Right atrium auricular region (tissue), 2 donors: ENCODE results near the gene MAPK8IP3. TPM values are rescaled to one million over a fixed set of nuclear protein-coding genes. Genes with fewer than 3 reads are reported as not detected.

Experiments used
- DNase-seq: peaks from one replicate; pipeline ENCODE4 v3.0.0-alpha.2; 2019; ENCODE audit warnings: low spot score
- H3K27ac ChIP-seq, 2 donors: fragments of 200-600 bp; sonication (generic); 1 replicate in 1 of 2; 2 replicates in 1 of 2; pipeline ENCODE4 v1.5.1; 2016 to 2019
- H3K27me3 ChIP-seq, 2 donors: fragments of 200-600 bp; sonication (generic); one replicate each; pipeline versions ENCODE4 v1.5.1 to v1.6.0; 2017 to 2019
- H3K36me3 ChIP-seq: fragments of 200-600 bp; sonication (generic); one replicate; pipeline ENCODE4 v1.5.1; 2016
- H3K4me1 ChIP-seq, 2 donors: fragments of 200-600 bp; sonication (generic); one replicate each; pipeline versions ENCODE4 v1.5.1 to v1.6.0; 2017 to 2019
- H3K4me3 ChIP-seq, 2 donors: fragments of 200-600 bp; sonication (generic); 1 replicate in 1 of 2; 2 replicates in 1 of 2; pipeline ENCODE4 v1.5.1; 2017 to 2019; ENCODE audit warnings: mild to moderate bottlenecking in 1 of 2, moderate library complexity in 1 of 2
- H3K9me3 ChIP-seq, 2 donors: fragments of 200-600 bp; sonication (generic); one replicate each; pipeline ENCODE4 v1.5.1; 2019
- CTCF ChIP-seq, 2 donors: fragments of 200-600 bp; sonication (generic); IDR thresholded peaks; one replicate each; pipeline ENCODE4 v1.5.1; 2019; ENCODE audit warnings: antibody characterized with exemption in 2 of 2
- total RNA-seq, 2 donors: library from RNA; depleted of rRNA; stranded (reverse); fragments of >200 nt; gene quantifications; one replicate each; pipeline ENCODE4 v1.1.0, GENCODE V29; 2016

The MAPK8IP3 gene
- total RNA-seq, 2 donors from 2014 or later: 43.1 to 43.3 TPM

GRCh38 chr16:1708083-1708767, 2.2 kb downstream of the MAPK8IP3 start:
- Histone ChIP-seq H3K27me3 (no peaks in the 10 kb centered on the region), H3K36me3 (no peaks in the 10 kb centered on the region), H3K4me3 (no peak overlapping the region), H3K9me3 (no peaks in the 10 kb centered on the region), H3K4me1 (peaks cover 0 to 63% of the 10 kb centered on the region in 2 donors), H3K27ac (peak overlapping the region; percentile 94 to 95)
- no peak for TF ChIP-seq CTCF (IDR thresholded peaks at IDR 0.05)
- DNase-seq: no peak

- H3K27me3 ChIP-seq: no peaks in the 10 kb centered on the region
- peak; percentile 75 for DNase-seq
- H3K27ac ChIP-seq: peak overlapping the region; percentile 94 to 95
These were observed 2.8 kb downstream of the MAPK8IP3 start for GRCh38 chr16:1708768-1709180.

GRCh38 chr16:1709356-1709755, 3.4 kb downstream of the MAPK8IP3 start:
- Histone ChIP-seq H3K4me3 (no peak overlapping the region), H3K9me3 (no peaks in the 10 kb centered on the region), H3K36me3 (no peaks in the 10 kb centered on the region), H3K27me3 (no peaks in the 10 kb centered on the region), H3K27ac (peak overlapping the region; percentile 94 to 95), H3K4me1 (peaks cover 0 to 74% of the 10 kb centered on the region in 2 donors)
- DNase-seq: no peak
- no peak for TF ChIP-seq CTCF (IDR thresholded peaks at IDR 0.05)

More at GRCh38 chr16:1708768-1709180, 2.8 kb downstream of the MAPK8IP3 start:
- peaks cover 0 to 68% of the 10 kb centered on the region in 2 donors for H3K4me1 ChIP-seq
- no peaks in the 10 kb centered on the region for H3K9me3 ChIP-seq
- no peaks in the 10 kb centered on the region for H3K36me3 ChIP-seq
- TF ChIP-seq CTCF (IDR thresholded peaks at IDR 0.05): no peak
- H3K4me3 ChIP-seq: no peak overlapping the region

GRCh38 chr16:1710811-1711507, 5.0 kb downstream of the MAPK8IP3 start:
- H3K27ac ChIP-seq: no peak overlapping the region
- no peaks in the 10 kb centered on the region for H3K27me3 ChIP-seq
- no peak overlapping the region for H3K4me3 ChIP-seq
- no peak for DNase-seq
- H3K36me3 ChIP-seq: no peaks in the 10 kb centered on the region
- no peaks in the 10 kb centered on the region for H3K9me3 ChIP-seq
- TF ChIP-seq CTCF (IDR thresholded peaks at IDR 0.05): no peak
- peaks cover 0 to 73% of the 10 kb centered on the region in 2 donors for H3K4me1 ChIP-seq

GRCh38 chr16:1712791-1713261, 6.8 kb downstream of the MAPK8IP3 start:
- Histone ChIP-seq H3K27me3 (no peaks in the 10 kb centered on the region), H3K4me1 (peaks cover 0 to 59% of the 10 kb centered on the region in 2 donors), H3K4me3 (no peak overlapping the region), H3K9me3 (no peaks in the 10 kb centered on the region), H3K27ac (peak overlapping the region; percentile 45 to 49), H3K36me3 (no peaks in the 10 kb centered on the region)
- no peak for DNase-seq
- no peak for TF ChIP-seq CTCF (IDR thresholded peaks at IDR 0.05)
